ENCODE measurements around the gene SLC5A10.

- TF ChIP-seq POLR2AphosphoS5 (IDR thresholded peaks at IDR 0.05) (no peak), POLR2A (IDR thresholded peaks at IDR 0.05; ENCODE audit: low read depth) (no peak), EP300 (IDR thresholded peaks at IDR 0.05) (no peak)
- TF ChIP-seq, protein P1, sequence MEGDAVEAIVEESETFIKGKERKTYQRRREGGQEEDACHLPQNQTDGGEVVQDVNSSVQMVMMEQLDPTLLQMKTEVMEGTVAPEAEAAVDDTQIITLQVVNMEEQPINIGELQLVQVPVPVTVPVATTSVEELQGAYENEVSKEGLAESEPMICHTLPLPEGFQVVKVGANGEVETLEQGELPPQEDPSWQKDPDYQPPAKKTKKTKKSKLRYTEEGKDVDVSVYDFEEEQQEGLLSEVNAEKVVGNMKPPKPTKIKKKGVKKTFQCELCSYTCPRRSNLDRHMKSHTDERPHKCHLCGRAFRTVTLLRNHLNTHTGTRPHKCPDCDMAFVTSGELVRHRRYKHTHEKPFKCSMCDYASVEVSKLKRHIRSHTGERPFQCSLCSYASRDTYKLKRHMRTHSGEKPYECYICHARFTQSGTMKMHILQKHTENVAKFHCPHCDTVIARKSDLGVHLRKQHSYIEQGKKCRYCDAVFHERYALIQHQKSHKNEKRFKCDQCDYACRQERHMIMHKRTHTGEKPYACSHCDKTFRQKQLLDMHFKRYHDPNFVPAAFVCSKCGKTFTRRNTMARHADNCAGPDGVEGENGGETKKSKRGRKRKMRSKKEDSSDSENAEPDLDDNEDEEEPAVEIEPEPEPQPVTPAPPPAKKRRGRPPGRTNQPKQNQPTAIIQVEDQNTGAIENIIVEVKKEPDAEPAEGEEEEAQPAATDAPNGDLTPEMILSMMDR (IDR thresholded peaks at IDR 0.05): no peak
Measured at GRCh38 chr17:18919963-18920362, 32.0 kb upstream of the SLC5A10 start.

All from esophagus muscularis mucosa (tissue), 4 donors.